Stimulated activated CD4-positive, alpha-beta T cell treated with anti-CD3 and anti-CD28 coated beads, Interleukin-2, amount 100 ng/mL, for 24 hours (primary cell): ENCODE results near the gene CSMD2.

Source experiments
- DNase-seq, 2 donors: peaks; one replicate each; pipeline ENCODE4 v3.0.0-alpha.2; 2020

The CSMD2 gene

DNA sequence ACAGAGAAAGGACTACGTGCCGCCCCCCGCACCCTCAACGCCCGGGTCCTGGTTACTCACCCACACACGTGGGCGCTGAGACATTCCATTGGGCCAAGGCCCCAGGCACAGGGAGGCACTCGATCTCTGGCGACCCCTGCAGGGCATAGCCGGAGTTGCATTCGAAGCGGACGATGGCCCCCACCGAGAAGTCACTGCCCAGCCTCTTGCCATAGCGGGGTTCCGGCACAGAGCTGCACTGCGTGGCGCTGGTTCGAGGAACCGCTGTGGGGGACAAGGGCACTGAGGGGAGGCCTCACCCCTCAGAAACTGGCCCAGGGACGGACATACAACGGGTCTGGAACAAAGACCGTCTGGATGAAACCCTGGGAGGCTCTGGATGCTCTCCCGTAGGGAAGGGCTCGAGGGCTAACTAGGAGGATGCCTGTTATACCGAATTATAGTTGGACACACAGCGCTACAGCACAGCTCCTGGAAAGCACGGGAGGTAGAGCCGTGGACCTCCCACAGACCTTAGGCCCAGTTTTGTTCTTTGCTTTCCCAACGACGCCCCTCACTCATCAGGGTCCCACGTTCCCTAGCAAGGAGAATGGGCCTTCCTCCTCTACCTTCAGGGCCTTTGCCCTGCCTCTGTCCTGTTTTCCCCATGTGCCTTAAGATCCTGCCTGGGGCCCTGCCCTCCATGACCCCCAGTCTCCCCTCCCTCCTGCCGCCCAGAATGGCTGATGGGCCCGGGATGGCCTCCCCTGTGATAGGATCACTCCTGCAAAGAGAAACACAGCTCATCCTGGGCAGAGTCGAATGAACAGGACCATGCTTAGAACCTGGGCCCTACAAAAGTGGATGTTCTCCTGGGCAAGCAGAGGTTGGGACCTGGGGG lies 539.8 kb downstream of the CSMD2 start:
- DNase-seq = peak in 1 of 2 donors; percentile 29

DNA sequence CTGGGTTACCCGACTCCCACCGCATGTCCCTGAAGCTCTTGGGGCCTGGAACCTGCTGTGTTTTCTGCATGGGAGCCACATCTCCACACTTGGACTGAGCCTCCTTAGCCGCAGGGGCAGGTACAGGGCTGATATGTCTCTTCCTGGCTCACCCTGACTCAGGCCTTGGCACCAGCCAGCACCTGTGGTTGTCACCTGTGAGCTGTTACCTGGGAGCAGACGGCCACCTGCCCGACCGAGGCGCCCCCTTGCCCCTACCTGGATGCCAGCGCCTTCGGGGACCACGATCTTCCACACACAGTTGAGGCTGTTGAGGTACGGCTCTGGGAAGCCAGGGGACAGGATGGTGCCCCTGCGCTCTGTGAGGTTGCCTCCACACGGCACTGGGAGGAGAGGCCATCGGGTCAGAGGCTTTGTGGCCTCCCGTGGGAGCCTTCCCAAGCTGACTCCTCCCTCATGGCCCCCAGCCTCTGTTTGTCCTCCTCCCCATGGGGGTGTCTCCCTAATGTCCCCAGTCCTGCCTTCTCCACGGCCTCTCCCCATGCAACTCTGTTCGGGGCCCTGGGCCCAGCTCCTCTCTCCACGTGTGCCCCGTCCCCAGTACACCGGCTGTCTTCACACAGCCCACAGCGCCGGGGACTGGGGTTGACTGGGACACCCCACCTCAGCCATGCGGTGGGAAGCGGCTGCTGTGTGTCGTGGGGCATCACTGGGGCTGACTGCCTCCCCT lies 540.6 kb downstream of the CSMD2 start:
- no peak for DNase-seq

DNA sequence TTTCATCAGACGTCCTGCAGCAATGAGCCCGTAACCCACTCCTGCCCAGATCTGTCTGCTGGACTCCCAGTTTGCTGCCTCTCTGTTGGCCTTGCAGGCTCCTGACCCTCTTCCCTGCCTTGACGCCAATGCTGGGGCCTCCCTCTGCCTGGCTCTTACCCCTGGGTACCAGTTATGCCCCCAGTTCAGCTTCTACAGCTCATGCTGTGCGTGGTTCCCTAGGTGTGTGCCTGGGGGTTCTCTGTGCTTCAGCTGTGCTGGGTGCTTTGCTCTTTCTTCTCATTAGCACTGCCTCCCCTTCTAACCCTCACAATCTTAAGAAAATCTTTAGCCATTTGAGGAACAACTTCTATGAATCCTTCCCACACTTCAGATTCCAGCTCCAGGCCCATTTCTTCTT lies 541.2 kb downstream of the CSMD2 start:
- no peak for DNase-seq

DNA sequence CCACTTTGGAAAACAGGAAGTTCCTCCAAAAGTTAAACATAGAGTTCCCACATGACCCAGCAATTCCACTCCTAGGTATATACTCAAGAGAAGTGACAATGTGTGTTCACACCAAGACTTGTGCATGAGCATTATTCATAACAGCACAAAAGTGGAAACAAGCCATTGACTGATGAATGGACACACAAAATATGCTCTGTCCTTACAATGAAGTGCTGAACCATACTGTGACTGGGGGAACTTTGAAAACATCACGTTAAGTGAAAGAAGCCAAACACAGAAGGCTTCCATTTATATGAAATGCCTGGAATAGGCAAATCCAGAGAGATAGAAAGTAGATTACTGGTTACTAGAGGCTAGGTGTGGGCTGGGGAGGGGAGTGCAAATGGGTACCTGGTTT lies 542.3 kb downstream of the CSMD2 start:
- DNase-seq = no peak

DNA sequence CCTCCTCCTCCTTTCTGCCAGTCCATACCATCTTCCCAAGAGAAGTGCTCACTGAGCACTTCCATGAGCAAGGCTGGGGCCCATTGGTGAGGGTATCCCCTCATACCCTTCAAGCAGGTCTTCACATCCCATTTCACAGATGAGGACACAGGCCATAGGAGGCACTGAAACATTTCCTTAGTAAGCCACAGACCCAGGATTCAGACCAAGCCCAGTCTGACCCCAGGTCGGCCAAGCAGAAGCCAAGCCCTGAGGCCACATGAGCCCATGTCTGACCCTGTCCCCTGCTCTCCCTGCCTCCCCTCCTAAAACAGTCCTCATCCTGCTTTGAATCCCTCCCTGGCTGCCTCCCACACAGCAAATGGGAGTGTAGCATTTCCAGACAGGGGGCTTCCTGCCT lies 546.4 kb downstream of the CSMD2 start:
- no peak for DNase-seq

DNA sequence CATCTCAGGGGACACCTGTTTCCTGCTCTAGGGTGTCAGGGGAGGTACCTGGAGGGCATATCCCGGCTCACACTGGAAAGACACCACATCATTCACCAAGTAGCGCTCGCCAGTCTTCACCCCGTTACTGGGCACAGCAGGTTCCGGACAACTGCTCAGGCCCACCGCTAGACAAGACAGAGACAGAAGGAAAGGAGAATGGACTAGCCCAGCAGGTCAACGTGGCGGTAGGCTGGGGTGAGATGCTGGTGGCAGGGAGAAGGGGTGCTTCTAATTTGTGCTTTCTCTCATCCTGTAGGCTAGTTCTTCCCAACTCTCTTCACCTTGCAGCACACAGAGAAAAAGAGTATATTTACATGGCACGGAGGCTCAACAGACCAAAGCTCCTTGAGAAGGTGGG lies 547.6 kb downstream of the CSMD2 start:
- DNase-seq = no peak

DNA sequence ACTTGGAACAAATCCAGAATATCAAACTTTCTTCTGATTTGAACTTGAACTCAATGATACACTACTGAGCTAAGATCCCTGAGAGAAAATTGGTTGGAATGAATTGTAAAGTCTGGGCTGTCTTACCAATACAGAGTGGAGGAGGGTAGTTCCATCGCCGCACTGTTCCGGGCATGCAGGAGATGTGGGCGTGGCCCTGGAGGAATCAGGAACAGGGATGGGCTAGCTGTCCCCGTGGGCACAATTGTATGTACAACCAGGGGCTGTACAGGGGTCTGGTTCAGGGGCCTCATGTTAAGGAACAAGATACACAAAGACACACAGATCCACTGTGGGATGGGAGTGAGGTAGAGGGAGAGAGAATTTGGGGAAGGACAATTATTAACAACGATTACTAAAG lies 548.2 kb downstream of the CSMD2 start:
- no peak for DNase-seq

DNA sequence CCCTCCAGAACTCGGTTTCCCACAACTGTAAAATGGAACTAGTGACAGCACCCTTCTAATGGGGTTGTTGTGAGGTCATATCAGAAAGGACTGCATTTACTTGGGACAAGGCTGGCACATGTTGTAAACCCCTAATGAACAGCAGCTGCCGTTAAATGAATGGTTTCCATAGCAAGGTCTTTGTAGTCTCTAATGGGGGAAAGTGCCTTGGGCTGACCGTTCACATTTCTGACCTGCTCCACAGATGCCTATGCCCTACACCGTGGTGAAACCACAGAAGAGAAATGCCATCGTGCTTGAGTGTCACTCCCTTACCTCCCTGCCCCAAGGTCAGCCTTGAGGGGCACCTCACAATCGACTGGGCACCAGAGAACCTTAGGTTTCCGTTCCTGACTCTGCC lies 549.5 kb downstream of the CSMD2 start:
- no peak for DNase-seq

DNA sequence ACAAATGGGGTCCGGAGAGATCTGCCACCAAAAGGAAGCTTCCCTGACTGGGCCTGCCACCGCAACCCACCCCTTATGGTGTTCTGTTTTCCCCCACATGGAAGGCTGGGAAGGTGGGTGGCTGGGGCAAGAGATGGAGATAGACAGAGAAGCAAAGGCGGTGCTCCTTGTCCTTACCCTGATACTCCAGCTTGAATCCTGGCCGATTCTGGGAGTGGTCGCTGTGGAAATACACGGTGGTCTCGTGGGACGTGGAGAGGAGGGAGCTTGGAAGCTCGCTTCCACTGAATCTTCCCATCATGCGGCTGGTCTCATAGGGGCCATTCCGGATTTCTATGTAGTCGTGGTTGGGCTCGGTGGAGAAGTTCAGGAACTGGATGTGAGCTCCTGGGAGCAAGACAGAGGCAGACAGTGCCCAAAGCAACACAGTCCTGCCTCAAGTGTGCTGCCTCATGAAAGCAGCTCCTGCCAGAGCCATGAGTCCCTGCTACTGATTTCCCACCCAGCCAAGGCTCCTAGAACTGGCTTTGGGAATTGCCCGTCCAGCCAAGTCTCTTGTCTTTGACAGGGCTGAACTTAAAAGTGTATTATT lies 554.1 kb downstream of the CSMD2 start:
- DNase-seq = no peak

DNA sequence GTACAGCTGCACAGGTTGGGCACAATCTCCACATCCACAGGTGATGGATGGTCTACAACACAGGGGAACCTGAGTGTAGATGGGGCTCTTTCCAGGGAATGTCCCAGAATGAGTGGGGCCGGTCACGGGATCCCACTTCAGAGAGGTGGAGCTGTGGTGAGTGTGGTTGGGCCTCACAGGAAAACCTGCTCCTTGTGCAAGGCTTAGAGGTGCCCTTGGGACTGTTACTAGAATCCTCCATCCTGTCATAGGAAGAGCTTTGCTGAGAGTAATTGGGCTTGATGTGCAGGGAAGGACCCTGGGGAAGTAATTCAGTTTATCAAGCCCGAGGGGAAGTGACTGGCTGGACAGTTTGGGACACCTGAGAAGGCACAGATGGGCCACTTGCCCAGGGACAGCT lies 554.6 kb downstream of the CSMD2 start:
- no peak for DNase-seq

DNA sequence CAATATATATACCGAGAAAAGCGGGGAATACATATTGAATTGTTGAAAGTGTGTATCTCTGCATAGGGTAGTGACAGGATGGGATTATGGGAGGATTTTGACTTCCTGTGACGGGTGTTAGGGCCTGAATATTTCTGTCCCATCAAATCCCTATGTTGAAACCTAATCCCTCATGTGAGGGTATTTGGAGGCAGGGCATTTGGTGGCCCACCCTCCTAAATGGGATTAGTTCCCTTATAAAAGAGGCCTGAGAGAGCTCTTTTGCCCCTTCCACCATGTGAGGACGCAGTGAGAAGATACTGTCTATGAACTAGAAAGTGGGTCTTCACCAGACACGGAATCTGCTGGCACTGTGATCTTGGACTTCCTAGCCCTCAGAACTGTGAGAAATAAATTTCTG lies 555.3 kb downstream of the CSMD2 start:
- DNase-seq = no peak

DNA sequence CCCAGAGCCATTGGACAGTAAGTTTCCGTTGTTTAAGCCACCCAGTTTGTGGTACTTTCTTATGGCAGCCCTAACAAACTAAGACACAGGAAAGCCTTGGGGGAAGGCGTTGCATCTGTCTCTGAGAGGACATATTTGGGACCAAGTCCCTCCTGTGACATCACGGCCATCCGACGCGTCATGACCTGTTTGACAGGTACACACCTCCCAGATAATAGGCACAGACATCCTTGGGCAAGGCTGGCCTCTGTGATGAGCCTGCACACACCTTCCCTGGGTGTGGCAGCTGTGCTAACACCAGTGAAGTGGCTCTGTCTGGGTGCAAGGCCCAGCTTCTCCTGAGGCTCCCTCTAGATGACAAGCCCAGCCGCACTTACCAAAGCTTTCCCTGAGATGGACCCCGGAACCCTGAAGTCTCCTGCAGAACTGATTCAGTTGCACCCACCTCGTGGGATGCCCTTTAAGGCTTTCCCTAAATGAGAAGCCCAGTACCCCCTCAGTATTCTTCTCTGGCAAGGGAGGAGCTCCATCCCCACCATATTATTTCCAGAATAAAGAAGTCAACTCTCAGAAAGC lies 556.1 kb downstream of the CSMD2 start:
- no peak for DNase-seq

DNA sequence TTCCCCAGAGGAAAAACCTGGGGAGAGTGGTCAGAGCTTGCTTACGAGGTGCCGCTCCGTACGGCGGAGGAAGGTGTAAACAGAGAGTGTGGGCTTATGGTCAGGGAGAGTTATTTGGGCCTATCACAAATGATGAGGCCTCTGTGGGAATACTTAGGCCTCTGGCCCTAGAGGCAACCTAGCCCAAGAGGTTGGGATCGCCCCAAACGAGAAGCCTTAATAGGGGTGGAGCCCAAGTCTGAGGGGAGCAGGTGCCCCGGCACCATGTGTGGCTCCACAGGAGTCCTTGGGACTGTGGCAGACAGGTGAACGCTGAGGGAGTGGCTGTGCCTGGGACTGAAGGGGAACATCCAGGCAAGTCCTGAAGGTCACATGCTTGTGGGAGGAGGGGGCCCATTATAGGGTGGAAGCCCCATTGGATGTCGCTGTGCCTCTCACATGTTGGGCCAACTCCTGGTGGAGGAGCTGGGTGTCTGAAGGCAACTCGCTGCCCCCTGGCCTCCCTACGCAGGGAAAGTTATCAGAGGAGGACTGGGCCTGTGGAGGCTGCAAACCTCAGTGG lies 557.5 kb downstream of the CSMD2 start:
- DNase-seq = no peak

DNA sequence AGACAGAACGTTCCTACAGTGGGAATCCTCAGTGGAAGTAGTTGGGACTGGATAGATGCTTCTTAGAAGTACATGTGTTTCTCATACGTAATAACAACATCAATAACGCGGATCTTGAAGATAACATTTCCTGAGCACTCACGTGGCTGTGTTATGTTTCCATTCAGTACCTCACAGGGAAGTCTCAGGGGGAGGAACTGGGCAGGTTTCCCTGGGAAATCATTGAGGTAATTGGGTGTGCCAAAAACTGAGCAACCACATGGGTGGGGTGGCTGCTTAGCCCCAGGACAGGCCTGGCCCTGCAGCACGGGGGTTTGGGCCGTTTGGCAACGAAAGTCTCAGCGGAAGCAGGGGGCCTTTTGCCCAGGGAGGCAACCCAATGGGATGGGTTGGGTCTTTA lies 558.8 kb downstream of the CSMD2 start:
- no peak for DNase-seq

DNA sequence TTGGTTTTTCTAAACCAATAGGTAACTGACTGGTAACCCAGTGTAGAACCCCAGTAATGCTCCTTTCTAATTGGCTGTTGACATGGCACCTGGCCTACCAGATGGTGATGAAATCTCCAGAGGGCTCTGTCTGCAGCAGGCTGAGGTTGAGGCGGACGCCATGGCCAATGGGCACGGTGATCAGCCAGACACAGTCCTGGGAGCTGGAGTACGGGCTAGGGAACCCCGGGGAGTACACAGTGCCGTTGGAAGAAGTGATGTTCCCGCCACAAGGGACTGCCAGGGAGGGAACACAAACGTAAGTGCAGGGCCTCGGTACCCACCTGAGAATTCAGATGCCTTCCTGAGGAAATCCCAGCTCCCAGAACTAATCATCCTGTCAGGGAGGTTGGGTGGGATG lies 562.8 kb downstream of the CSMD2 start:
- DNase-seq = no peak

DNA sequence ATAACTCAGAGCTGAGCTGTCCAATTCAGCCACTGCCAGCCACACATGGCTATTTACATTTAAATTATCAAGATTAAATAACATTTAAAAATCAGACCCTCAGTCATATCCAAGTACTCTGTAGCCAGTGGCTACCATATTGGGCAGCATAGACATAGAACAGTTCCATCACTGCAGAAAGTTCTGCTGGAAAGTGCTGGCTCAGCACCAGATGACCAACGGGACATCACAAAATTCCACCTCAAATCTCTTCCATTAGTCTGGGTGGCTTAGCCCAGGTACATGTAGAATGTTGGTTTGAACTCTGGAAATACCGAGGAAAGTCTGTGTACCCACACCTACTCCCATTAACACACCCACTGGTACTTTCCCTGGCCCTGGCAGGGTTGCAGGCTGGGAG lies 563.3 kb downstream of the CSMD2 start:
- no peak for DNase-seq

DNA sequence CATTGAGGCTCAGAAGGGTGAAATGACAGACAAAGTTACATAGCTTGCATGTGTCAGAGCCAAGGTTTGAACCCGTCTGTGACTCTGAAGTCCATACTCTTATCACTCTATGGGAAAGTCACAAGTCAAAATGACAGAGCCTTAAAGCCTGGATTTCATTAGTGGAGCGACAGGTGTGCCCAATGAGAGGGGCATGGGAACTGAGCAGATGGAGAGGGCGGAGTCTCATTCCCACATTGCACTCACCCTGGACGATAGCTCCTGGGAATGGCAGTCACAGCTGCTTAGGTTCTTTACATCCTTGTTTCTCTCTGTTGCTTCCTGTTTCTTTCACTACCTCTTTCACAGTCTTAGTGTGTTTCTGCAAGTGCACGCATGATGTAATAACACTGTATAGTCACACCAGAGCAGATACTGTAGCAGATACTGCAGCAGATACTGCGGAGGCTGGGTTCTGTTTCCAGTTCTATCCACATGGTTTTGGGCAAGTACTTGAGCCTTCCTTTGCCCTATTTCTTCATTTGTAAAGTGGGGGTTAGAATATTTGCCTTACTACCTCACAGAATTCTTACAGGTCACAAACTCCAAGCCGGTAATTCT lies 565.4 kb downstream of the CSMD2 start:
- no peak for DNase-seq

DNA sequence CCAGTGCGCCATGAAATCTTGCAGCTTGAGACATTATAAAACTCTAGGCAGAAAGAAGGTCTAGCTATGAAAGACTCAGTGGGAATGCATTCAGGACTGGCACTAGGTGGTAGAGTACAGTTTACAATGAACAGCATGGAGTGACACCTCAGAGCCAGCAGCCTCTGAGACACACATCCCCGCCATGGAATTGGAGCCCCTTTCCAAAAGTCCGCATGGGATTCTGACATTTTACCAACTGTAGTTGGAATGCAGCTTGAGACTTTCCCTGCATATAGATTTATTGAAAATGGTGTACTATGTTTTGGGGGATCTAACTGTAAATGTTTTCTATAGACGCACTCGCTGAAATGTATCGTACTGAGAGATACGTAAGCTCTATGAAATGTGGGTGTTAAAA lies 576.3 kb downstream of the CSMD2 start:
- no peak for DNase-seq

DNA sequence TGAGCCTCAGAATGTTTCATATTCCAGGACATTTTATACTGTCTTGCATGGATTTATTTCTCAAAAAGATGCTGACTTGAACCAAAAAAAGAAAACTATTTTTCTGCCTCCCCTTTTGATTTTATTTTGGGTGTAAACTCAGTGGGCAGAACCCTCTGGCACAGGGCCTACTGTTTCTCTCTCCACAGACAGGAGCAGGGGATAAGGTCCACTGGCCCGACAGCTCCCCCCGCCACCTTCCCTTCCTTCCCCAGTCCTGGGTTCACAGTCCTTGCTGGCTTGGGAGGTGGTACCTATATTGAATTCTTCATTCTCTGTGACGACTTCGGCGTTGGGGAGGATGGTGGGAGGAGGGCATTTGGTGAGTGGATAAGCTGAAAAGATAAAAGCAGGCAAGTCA lies 578.2 kb downstream of the CSMD2 start:
- no peak for DNase-seq

DNA sequence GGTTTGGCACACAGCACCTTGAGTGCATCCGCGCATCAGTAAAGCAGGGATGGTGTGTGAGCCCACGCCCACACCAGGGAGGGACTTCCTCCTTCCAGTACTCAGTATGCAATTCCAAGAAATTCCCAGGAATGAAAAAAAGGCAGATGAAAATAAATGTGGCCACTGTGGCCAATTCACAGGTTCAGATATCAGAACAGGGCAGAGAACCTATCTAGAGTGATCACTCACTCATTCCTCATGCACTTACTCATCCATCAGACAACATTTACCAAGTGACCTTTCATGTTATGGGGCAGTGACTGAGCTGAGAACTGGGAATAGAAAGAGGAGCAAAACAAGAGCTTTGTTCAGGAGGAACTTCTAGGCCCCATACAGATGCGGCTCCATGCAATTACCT lies 578.9 kb downstream of the CSMD2 start:
- no peak for DNase-seq

DNA sequence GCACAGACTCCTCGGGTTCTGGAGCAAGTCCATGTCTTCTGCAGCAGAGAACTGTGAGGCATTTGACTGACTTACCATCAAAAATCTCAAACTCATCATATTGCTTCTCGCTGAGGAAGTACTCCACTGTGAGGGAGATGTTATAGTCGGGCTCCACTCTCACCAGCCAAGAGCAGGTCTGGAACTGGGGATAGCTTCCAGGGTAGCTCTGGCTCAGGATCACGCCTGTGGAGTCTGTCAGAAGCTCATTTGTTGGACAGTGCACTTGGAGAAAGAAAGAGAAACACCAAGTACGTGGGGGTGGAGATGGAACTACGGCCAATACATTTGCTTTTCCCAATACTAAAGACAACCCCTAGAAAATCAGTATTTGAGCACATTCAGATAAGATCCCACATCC lies 581.5 kb downstream of the CSMD2 start:
- DNase-seq = no peak

DNA sequence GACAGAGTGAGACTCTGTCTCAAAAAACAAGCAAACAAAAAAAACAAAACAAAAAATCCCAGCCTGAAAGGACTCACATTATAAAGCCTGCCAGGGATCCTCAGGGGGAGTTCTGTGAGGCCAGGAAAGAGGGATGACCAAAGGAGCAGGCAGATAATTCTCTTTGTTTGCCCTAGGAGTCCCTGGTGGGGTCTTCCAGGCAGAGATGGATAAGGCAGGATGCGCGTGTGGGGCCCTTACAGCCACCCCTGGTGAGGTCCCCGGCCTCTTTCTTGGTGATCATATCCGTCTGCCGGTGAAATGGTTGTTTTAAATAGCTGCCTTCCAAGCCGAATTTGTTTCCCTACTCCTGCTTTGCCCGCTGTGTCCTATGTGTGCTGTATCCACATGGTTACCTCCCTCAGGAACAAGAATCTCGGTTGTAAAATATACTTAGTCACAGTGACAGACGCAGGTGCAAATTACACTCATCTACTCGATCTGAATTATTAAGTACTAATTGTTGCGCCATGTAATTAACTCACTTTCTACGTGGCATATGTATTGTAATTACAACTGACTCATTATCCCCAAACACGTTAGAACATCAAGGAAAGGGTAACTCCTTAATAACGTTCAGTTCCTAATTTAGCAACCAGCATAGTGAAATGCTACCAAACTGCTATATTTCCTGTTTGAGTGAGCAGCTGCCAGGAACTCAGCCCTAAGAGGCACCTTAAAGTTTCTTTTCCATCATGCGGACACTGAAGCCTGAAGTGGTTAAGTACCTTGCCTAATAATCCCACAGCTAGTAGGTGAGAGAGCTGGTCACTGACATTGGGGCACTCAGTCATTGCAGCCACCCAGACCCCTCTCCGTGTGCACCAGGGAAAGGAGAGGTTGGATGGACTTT lies 586.2 kb downstream of the CSMD2 start:
- DNase-seq = no peak
